ENCODE data around the gene DAAM1. TPM values are rescaled to one million over a fixed set of nuclear protein-coding genes. Genes with fewer than 3 reads are reported as not detected.
A peak's percentile ranks its signal among the peaks of the same experiment; 100 is the strongest.

Gene DAAM1
- total RNA-seq, 2 donors from 2014 or later, result 94.0 to 99.4 TPM

DNA sequence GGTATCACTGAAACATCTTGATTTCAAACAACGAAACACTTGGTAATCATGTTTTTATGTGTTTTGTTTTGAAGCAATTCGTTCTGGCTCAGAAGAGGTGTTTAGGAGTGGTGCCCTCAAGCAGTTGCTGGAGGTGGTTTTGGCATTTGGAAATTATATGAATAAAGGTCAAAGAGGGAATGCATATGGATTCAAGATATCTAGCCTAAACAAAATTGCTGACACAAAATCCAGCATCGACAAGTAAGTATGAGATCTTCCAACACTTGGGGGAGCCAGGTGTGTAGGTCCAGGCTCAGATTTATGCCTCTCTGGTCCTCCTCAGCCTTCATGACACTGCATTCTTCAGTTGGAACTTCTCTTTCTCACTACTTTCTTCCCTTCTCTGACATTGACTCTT, 166.6 kb downstream of the DAAM1 start:
- H3K27ac ChIP-seq (ENCODE audit: low read depth, low read length), result no peak overlapping the region
- Mint-ChIP-seq H3K4me1 (peaks cover 8% of the 10 kb centered on the region), H3K9me3 (no peaks in the 10 kb centered on the region), H3K4me3 (no peak overlapping the region), H3K27me3 (ENCODE audit: insufficient read depth) (no peaks in the 10 kb centered on the region), H3K36me3 (ENCODE audit: low read depth) (peaks cover 61% of the 10 kb centered on the region), H3K27ac (no peak overlapping the region)
- H3K4me1 ChIP-seq (ENCODE audit: control insufficient read depth, insufficient read depth, low read length), result peaks cover 5% of the 10 kb centered on the region
- H3K27me3 ChIP-seq (ENCODE audit: control insufficient read depth, insufficient read depth, low read length, poor library complexity, severe bottlenecking), result no peaks in the 10 kb centered on the region
- H3K9ac ChIP-seq (ENCODE audit: extremely low read depth, low read length, poor library complexity, severe bottlenecking), result no peak overlapping the region
- no peak for DNase-seq
- 93 to 100% methylated on average over 3 of the region's 3 CpGs for WGBS, 2 experiments (ENCODE audit: insufficient coverage in 1 of 2, insufficient read length in 1 of 2)
- no peaks in the 10 kb centered on the region for H3K9me3 ChIP-seq (ENCODE audit: control insufficient read depth, low read length)
- H3K36me3 ChIP-seq (ENCODE audit: control insufficient read depth, insufficient read depth, low read length), result peaks cover 89% of the 10 kb centered on the region
- no peak for TF ChIP-seq CTCF (conservative IDR thresholded peaks at IDR 0.05)
- H3K4me3 ChIP-seq (ENCODE audit: low read length), result no peak overlapping the region

DNA sequence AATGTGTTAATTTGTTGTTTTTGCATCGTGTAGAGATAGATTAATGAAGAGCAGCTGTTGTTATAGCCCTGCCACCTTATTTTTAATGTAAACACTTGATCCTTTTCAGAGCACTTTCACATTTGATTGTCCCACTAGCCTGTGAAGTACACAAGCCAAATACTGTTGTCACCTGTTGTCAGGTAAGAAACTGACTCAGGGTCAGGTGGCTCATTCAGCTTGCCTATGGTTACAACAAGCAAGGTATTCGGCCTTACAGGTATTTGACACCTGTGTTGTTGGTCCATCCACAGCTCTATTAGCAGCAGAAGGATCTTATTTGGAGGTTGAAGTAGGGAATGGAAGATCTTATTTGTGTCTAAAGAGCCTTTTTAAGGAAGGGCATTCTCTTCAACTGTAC, 167.8 kb downstream of the DAAM1 start:
- Mint-ChIP-seq H3K36me3 (ENCODE audit: low read depth) (peaks cover 64% of the 10 kb centered on the region), H3K27me3 (ENCODE audit: insufficient read depth) (no peaks in the 10 kb centered on the region), H3K9me3 (no peaks in the 10 kb centered on the region), H3K4me1 (peaks cover 19% of the 10 kb centered on the region), H3K4me3 (no peak overlapping the region), H3K27ac (no peak overlapping the region)
- H3K9ac ChIP-seq (ENCODE audit: extremely low read depth, low read length, poor library complexity, severe bottlenecking), result no peak overlapping the region
- H3K4me1 ChIP-seq (ENCODE audit: control insufficient read depth, insufficient read depth, low read length), result peaks cover 11% of the 10 kb centered on the region
- H3K27ac ChIP-seq (ENCODE audit: low read depth, low read length), result no peak overlapping the region
- H3K9me3 ChIP-seq (ENCODE audit: control insufficient read depth, low read length), result no peaks in the 10 kb centered on the region
- TF ChIP-seq CTCF (conservative IDR thresholded peaks at IDR 0.05), result no peak
- DNase-seq, result peak; percentile 52
- no peaks in the 10 kb centered on the region for H3K27me3 ChIP-seq (ENCODE audit: control insufficient read depth, insufficient read depth, low read length, poor library complexity, severe bottlenecking)
- no peak overlapping the region for H3K4me3 ChIP-seq (ENCODE audit: low read length)
- WGBS, 2 experiments (ENCODE audit: insufficient coverage in 1 of 2, insufficient read length in 1 of 2), result 86 to 100% methylated on average over 2 of the region's 2 CpGs
- H3K36me3 ChIP-seq (ENCODE audit: control insufficient read depth, insufficient read depth, low read length), result peaks cover 88% of the 10 kb centered on the region

- Mint-ChIP-seq H3K27me3 (ENCODE audit: insufficient read depth) (no peaks in the 10 kb centered on the region), H3K27ac (no peak overlapping the region), H3K9me3 (no peaks in the 10 kb centered on the region), H3K36me3 (ENCODE audit: low read depth) (peaks cover 64% of the 10 kb centered on the region), H3K4me1 (peaks cover 24% of the 10 kb centered on the region), H3K4me3 (no peak overlapping the region)
- no peak for DNase-seq
- no peak overlapping the region for H3K9ac ChIP-seq (ENCODE audit: extremely low read depth, low read length, poor library complexity, severe bottlenecking)
- no peak overlapping the region for H3K4me3 ChIP-seq (ENCODE audit: low read length)
- H3K27ac ChIP-seq (ENCODE audit: low read depth, low read length), result no peak overlapping the region
- WGBS, 2 experiments (ENCODE audit: insufficient coverage in 1 of 2, insufficient read length in 1 of 2), result 91 to 95% methylated on average over 3 of the region's 3 CpGs
- H3K4me1 ChIP-seq (ENCODE audit: control insufficient read depth, insufficient read depth, low read length), result peaks cover 15% of the 10 kb centered on the region
- no peak for TF ChIP-seq CTCF (conservative IDR thresholded peaks at IDR 0.05)
- H3K27me3 ChIP-seq (ENCODE audit: control insufficient read depth, insufficient read depth, low read length, poor library complexity, severe bottlenecking), result no peaks in the 10 kb centered on the region
- no peaks in the 10 kb centered on the region for H3K9me3 ChIP-seq (ENCODE audit: control insufficient read depth, low read length)
- H3K36me3 ChIP-seq (ENCODE audit: control insufficient read depth, insufficient read depth, low read length), result peaks cover 83% of the 10 kb centered on the region
Observed at GRCh38 chr14:59356767-59357166, 168.3 kb downstream of the DAAM1 start.

Data from endodermal cell (in vitro differentiated cells).